Measurements from ENCODE around the gene LTV1.

DNA sequence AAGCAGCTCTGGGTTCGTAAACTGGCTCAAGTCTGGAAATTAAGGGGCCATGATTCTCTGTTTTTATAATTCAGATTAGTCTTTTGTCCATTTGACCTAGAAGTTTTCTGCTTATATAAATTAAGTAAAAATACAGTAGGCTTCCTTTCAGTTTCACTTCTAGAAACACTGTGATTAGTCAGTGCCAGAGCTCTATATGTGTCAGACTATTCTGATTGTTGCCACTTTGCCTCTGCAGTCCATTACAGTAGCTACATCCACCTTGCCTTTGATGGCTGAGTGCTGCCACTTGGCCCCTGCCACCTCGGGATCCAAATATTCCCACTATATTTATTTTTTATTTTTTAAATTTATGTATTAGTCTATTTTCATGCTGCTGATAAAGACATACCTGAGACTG is 29.1 kb downstream of the LTV1 start:
- no peak for TF ChIP-seq EZH2 (IDR thresholded peaks at IDR 0.05; ENCODE audit: insufficient read depth, poor library complexity, severe bottlenecking)
- TF ChIP-seq EZH2phosphoT487 (IDR thresholded peaks at IDR 0.05; ENCODE audit: insufficient read depth, low read depth): no peak
